NCI-H82 treated with DMSO at 0.1 percent for 48 hours (cell line): ENCODE measurements around the gene ZBTB20.

Experiments
- DNase-seq: peaks from one replicate; lab custom pipeline; 2025; ENCODE audit not compliant: unreplicated experiment; lab: John Stamatoyannopoulos, UW

ZBTB20 gene

DNA sequence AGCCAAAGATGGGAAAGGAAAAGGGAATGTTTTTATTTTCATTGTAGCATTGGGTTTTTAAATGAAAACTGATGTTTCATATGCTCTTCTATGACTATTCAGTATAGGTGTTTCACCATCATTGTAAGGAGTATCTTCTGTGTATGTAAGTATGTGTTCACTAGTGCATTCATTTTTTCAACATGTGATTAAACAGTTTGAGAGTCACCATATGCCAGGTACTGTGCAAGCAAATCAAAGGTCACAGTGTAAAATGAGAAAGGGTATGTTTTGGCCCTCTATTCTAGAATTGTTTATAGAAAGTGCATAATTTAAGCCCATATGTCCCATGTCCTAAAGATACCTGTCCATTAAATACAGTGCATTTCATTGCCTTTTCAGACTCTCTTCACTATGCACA, 207.2 kb downstream of the ZBTB20 start:
- no peak for DNase-seq

DNA sequence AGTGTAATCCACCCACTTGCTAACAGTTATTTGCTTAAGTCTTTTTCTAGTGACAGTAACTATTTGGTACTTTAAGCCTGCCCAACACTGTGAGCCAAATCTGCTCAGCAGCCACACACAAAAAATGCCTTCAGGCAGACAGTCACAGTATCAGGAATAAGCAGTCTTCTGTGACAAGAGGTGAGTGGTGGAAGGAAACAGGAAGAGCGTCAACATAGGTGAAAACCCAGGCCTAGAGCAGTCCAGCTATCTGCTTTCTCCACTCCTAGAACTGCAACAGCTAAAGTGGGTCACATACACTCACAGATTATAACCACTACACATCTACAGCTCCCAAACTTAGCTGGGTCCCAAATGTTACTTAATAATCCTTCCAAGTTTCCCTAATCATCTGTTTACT, 213.7 kb downstream of the ZBTB20 start:
- DNase-seq, result no peak

DNA sequence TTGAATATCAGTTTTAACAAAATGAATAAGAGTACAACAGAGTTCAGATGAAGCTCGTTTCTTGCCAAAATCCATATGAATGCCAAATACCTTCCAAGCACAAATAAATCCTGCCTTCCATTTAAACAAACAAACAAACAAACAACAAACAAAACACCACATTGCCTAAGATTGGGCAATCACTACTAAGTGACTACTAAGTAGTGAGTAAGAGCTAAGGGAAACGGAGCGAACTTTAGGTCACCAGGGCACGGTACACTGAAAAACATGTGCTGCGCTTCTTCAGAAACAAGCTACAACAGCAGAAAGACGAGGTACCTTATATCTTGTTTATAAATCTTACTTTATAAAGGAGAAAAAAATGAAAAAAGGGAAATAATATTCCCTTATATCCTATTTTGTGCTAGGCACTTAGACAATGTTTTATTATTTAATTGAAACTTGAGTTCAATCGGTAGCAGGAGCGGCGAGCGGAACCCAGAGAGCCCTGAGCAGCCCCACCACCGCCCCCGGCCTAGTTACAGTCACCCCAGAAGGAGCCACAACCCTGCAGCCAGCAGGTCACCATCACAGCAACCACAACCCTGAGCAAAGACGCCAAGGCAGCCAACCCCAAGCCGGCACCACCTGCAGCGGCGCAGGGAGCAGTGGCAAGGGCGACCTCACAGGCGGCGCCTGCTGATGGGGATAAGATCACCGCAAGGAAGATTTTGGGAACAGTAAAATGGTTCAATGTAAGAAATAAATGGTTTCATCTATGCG, 216.9 kb downstream of the ZBTB20 start:
- no peak for DNase-seq

DNA sequence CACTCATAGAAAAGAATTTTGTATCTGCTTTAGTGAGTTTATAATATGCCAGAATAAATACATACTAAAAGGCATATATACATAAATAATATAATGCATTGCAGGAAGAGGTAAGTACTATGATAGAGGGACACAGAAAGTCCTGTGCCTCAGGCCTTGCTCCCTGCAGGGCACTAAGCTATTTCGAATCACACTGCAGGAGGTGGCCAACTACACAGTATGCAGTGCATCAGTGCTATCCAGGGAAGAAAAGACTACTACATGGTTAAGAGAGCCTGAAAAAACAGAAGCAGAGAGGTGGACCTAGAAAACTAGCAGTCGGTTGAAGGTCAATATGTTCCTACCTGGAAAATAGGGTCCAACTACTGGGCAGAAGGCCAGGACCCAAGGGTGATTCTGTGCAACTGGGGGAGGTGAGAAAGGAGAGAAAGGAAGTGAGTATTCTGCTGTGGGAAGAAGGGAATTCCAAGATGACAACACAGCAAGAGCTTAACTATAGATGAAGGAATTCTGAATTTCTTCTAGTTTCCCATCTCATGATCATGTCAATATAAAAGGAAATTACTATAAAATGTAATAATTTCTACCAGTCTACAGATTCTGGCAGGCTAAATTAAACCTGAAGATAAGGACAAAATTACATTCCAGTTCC, 218.0 kb downstream of the ZBTB20 start:
- no peak for DNase-seq

DNA sequence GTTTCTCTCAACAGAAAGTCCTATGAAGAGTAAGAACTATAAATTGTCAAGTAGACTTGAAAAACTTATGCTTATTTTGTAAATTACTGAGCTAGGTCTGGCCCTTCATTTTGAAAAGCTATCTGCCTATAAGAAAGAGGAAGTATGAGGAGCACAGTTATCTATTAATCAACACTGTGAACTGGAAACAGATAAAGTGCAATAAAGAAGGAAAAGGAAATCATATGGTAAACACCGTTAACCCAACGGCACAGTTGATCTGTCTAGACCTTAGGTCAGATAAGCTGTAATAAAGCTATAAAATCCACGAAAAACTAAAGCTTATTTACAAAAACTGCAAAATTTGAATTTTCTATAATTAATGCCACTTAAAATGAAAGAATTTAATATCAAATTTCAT, 242.5 kb downstream of the ZBTB20 start:
- no peak for DNase-seq

DNA sequence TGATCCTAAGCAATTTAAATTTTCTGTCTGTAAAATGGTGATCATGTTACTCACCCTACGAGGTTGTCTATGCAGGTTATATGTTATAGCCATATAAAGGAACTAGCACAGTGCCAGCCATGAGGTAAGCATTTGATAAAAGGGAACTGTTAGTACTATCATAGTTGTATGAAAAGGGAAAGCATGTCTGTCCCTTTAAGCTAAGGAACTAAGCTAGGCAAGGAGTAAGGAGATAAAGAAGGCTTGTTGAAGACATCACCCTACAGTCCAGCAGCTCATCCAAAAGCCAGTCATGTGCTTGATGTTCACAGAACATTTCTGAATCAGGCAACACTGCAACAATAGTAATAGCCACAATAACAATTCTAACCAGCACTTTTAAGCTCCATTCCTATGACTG, 243.9 kb downstream of the ZBTB20 start:
- DNase-seq, result no peak

DNA sequence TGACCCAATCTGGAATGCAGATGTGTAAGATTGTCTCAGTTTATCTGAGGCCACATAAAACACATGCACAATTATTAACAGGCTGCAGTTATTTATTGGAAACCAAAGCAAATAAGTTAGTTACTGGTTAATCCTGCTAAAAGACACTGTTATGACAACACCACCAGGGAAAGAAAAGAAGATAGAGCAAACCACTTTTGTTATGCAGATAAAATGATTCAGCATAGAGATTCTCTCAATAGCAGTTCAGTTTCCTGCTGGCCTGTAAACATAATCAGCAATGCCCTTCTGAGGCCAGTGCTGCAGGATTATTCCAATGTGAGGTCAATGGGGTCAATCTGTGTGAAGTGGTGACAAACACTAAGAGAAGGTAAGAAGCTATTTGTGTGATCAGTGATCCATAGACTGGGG, 244.4 kb downstream of the ZBTB20 start:
- no peak for DNase-seq

DNA sequence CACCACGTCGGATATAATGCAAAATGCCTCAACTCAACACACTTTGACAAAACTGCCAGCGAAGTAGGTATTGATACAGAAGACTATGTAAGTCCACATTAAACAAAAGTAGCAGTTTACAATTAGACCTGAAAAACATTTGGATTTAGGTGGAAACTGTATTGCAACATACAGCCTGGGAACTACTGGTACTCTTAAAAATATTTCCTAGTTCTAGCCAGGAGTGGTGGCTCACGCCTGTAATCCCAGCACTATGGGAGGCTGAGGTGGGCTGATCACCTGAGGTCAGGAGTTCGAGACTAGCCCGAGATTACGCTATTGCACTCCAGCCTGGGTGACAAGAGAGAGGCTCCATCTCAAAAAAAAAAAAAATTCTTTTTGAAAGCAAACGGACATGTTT, 246.2 kb downstream of the ZBTB20 start:
- DNase-seq, result no peak

DNA sequence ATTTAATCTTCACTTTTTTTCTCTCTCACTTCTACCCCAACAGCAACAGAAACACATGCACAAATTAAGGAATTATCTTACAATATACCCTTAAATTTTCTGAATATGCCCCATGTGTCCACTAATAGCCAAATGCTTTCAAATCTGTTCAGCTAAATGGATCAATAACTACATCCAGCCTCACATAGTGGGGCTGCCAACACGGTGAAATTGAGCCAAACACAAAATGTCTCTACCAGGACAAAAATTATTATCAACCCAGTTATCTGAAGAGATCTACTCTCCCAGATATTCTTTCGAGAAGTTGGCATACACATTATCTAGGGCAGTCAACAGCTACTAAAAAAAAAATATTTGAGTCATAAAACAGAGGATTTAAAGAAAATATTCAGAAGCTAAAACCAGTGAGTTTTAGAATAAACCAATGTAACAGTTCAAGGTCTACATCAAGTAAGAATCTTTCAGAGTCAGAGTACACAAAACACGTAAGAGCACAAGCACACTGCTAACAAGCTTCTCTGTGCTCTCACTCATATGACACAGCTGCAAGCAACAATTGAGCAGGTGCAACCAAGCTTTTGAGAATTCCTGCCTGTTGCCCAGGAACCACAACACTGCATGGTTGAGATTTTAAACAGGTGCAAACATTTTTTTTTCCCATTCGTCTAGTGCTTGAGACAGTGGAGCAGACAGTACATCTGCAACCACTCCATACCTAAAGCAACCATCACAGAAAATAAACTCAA, 247.7 kb downstream of the ZBTB20 start:
- DNase-seq, result no peak

DNA sequence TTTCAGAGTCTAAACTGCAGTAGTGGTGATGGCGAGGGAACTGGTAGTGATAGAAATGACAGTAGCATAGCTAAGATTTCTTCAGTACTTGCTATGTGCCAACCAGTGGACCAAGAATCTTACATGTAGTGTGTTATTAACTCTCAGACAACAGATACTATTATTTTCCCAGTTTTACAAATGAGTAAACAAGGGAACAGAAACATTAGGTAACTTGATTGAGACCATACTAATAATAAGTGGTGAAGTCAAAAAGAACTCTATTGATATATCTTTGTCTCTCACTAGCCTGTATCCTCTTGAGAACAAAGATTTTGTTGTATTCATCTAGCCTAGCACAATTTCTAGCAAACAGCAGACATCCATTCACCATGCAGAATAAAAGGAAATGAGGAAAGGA, 250.1 kb downstream of the ZBTB20 start:
- DNase-seq, result no peak

DNA sequence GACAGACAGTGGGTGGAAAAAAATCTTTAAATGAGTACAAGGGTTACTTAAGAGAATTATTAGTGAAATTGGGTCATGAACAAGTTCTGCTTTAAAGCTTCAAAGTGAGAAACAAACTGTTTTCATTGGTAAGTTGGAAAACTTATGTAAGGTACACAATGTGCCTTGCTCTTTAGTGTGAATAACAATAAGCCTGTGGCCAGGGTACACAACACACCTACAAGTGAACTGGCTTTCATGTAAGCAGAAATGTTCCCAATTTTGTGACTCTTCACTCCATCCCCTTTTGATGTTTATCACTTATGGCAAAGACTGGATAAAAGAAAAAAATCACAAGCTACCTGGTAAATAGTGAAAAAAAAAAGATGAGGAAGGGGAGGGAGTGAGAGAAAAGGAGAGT, 253.7 kb downstream of the ZBTB20 start:
- DNase-seq, result no peak

DNA sequence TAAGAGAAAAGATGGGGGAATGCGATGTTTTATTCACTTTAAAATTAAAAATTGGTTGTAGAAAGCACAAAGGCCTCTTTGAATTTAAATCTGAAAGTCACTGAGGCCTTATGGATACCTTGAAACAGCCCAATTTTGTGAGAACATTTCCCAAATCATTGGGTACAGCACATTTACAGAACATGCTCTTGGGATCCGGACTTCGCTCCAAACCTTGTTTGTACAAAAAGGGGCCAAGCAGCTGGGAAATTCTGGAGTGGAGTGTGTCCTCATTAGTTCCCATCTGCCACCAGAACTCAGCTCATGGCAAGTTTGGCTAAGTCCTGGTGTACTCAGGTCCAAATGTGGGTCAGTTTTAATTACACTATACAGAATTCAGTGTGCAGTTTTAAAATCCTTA, 254.2 kb downstream of the ZBTB20 start:
- DNase-seq, result no peak

DNA sequence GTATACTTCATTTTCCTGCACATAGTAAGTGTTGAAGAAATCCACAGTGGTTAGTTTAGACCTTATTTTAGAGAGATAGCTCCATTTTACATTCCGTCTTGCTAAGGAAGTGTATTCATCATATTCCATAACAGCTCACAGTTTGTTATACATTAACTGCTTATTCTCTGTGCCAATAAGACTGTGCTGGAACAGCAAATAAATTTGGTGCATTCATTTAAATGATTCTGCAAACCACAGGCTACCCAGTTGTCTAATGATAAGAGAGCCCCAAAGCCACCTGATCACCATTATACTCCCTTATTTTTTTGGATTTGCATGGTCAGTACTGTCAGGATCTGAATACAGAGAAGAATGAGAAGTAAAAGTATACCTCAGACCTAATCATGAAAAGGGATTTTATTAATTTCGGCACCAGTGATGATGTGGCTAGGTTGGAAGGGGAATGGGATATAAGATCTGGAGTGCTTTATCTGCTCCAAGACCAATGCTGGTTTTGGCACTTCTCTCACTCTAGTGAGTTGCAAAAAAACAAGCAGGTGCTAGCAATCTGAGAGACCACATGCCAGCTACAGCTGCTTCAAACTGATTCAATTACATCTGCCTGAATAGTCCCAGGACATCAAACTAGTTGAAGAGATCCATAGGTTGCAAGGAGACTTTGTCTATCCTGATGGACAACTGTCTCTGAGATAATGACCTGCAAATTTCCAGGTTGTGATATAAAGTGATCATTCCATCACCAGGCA, 254.8 kb downstream of the ZBTB20 start:
- no peak for DNase-seq

DNA sequence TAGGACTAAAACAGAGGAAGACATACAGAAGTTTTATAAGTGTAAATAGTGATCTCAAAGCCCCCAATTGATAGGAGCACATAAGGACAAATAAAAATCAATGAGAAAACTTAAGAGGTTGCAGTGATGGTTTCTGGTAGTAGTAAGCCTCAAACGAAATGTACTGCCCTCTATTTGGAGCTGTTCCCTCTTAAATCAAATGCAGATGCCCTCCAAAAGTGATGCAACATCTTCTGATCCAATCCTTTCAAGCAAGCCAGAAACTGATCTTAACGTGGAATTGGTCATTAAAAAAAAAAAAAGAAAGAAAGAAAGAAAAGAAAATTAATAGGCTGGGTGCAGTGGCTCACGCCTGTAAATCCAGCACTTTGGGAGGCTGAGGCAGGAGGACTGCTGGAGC, 259.3 kb downstream of the ZBTB20 start:
- no peak for DNase-seq

DNA sequence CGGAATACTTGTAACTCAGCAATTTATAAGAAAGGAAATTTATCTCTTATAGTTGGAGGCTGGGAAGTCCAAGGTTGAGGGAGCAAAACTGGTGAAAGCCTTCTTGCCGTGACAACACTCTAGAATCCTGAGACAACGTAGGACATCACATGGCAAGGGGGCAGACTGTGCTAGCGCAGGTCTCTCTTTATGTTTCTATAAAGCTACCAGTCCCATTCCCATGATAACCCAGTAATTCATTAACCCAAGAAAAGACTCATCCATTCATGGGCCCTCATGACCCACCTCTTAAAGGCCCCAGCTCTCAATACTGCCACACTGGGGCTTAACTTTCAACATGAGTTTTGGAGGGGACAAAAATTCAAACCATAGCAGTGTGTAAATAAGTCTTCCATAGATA, 260.2 kb downstream of the ZBTB20 start:
- no peak for DNase-seq

DNA sequence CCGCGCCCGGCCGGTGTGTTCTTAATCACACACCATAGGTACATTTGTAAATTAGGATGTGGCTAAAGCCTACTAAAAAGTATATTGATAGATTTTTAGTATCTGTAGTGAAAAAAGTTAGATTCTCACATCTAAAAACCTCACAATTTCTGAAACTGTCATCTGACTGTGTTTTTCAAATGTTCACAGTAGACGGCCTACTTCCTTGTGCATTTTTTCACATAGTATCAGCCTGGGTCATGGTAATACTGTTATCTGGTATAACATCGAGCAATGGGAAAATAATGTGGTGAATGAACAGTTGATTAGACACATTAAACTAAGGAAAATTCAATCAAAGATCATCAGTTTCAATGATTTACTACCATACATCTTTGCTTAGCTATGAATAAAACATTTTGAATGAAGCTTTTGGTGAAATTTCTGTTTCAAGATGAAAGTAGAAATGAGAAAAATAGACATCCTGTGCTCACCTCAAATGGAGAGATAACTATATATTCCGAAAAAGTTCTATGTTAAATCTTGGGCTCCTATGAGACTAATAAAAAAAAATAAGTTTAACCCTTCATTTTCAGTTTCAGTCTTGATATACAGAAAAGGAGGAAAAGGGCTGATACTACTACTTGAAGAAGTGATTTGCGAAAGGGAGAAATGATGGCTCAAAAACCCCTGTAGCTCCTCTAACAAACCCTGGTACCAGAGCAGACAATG, 262.7 kb downstream of the ZBTB20 start:
- no peak for DNase-seq

DNA sequence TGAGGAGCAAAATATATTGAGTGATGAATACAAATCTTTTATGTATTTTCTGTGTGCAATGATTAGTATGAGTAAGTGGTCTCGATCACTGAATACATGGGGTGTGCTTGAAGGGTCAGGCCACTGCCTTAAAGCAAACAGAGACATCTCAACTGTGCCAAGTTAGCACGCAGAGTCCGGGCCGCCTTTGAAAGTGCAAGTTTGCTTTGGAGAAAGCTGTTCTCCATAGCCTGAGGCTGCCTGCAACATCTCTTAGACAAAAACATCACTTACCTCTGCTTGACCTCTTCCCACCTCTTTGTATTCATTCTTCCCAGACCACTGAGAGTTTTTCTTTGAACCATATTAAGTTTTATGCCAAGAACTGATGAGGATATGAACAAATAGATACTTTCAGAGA, 267.0 kb downstream of the ZBTB20 start:
- DNase-seq, result no peak

DNA sequence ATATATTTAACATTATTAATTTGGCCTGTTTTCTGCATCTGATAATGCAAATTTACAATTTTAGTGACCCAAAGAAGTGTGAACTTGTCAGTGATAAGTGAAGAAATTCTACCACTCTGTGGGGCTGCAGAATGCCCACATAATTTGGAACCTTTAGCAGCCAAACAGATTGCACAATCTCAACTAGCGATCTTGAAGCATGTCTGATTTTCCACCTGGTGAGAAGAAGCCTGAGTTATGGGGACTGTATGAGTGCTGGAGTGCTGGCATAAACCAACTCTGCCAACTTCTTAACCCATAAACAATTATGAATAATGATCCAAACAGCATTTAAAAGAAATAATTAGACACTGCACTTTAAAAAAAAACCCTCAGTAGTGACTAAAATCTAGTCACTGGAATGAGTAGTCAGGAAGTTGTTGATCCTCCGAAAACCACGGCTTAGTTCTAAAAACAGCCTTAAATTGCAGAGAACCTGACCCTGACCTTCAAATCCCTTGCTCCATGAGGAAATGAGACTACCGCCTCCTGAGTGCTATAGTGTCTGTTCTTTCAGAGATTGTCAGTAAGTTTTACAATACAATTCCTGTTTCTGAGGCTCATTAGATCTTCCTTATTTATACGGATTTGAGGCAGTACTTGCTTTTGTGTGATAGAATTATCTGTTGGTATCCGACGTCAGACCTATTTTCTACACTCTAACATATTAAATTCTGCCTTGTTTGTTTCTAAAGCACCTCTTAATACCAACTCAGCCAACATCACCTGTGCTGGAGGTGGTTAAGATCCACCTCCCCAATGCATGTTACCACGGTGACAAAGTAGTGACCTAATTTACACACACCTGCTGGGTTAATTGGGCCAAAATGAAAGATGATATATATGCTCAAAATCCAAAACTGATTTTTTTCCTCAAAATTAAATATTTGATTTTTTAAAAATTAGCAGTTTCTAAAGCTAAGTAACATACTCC, 267.7 kb downstream of the ZBTB20 start:
- no peak for DNase-seq

DNA sequence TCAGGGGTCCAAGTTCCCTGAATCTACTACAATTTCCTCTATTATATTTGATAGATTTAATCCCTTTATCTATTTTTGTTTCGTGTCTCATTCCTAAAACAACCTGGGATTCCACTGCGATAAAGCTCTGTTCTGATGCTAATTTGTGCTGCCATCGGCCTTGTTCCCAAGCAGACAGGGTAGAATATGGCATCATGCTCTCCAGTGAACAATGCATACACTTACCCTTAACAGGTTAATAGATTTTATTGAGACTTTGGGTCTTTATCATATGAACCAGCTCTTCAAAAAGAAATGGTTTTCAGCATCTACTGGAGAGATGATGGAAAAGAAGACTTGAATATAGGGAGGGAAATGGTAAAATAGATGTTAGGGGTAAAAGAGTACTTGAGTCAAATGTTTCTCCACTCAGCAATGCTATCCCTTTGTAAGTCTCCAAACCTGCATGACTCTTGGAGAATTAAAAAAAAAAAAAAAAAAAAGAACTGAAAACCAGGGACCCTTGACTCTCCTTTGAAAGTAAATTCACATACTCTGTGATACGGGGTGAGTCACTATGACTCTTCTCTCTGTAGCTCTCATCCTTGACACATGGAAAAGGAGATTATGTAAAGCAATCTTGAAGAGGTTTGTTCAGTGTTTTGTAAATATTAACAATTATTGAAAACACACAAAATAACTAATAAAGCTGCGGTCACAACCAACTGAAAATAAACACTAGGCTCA, 268.8 kb downstream of the ZBTB20 start:
- DNase-seq, result no peak
